WI38 (cell line): Measurements from ENCODE around the gene SLC22A9.

Experiments used
- H3K4me3 ChIP-seq: 2 replicates; pipeline ENCODE4 v1.5.1; 2011; ENCODE audit warnings: low read depth, mild to moderate bottlenecking, control low read depth, low read length
- CTCF ChIP-seq: IDR thresholded peaks from 2 replicates; pipeline ENCODE4 v1.5.1; 2012; ENCODE audit warnings: low read depth, mild to moderate bottlenecking, control low read depth, low read length

Gene SLC22A9

DNA sequence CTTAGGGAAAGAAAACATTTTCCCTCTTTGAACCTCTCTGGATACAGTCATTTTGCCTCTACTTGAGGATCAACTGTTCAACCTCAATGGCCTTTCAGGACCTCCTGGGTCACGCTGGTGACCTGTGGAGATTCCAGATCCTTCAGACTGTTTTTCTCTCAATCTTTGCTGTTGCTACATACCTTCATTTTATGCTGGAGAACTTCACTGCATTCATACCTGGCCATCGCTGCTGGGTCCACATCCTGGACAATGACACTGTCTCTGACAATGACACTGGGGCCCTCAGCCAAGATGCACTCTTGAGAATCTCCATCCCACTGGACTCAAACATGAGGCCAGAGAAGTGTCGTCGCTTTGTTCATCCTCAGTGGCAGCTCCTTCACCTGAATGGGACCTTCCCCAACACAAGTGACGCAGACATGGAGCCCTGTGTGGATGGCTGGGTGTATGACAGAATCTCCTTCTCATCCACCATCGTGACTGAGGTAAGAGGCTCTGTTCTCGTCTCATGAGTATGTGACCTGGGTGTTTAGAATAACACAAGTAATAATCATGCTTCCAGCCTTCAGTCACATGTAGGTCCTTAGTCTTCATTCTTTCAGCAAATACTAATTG lies 495 bp downstream of the SLC22A9 start:
- no peak overlapping the region for H3K4me3 ChIP-seq
- TF ChIP-seq CTCF: no peak

GRCh38 chr11:63371396-63371795 lies 1.8 kb downstream of the SLC22A9 start:
- no peak overlapping the region for H3K4me3 ChIP-seq
- no peak for TF ChIP-seq CTCF

DNA sequence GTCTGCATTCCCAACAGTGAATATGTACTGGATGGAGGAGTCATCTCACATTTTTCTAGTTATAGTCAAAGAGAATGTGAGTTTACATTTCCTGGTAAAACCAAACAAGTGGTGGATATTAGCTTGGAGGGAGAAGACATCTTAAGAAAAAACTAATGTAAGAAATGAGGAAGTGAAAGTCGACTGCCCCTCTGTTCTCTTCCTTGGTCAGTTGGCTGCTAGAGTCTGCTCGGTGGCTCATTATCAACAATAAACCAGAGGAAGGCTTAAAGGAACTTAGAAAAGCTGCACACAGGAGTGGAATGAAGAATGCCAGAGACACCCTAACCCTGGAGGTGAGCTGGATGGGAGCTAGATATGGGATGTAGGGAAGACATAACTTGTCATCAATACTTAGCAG lies 5.8 kb downstream of the SLC22A9 start:
- no peak for TF ChIP-seq CTCF
- H3K4me3 ChIP-seq: no peak overlapping the region

- no peak for TF ChIP-seq CTCF
- H3K4me3 ChIP-seq: no peak overlapping the region
These were observed 10.5 kb downstream of the SLC22A9 start for GRCh38 chr11:63380130-63380529.

DNA sequence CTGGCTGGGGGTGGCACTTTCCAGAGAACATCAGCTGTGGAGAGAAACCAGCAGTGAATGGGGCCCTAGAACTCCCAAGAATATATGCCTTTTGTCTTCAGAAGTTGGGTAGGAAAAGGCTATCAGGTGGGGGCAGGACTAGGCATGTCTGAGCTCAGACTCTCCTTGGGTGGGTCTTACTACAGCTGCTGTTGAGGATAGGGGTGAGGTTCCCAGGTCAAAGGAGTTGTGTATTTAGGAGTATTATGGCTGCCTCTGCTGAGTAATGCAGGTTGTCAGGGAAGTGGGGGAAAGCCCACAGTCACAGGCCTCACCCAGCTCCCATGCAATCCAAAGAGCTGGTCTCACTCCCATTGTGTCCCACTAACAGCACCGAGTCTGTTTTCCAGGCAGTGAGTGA lies 26.1 kb downstream of the SLC22A9 start:
- H3K4me3 ChIP-seq: no peak overlapping the region
- TF ChIP-seq CTCF: no peak

GRCh38 chr11:63404161-63404935 lies 34.8 kb downstream of the SLC22A9 start:
- no peak for TF ChIP-seq CTCF
- H3K4me3 ChIP-seq: no peak overlapping the region

GRCh38 chr11:63405114-63405513 lies 35.5 kb downstream of the SLC22A9 start:
- no peak for TF ChIP-seq CTCF
- H3K4me3 ChIP-seq: no peak overlapping the region
